HCT116 (cell line): Measurements from ENCODE around the gene PDK1. TPM values are rescaled to one million over a fixed set of nuclear protein-coding genes. Genes with fewer than 3 reads are reported as not detected.

Experiments
- ATAC-seq: fragments of 200-7000 bp; cut with Tn5 transposase; 2 replicates; pipeline ENCODE4 v1.9.1; 2020; ENCODE audit warnings: mild to moderate bottlenecking, moderate library complexity
- BruUV-seq: library from RNA; stranded (reverse); fragments of 400-500 nt; replicated peaks from 2 replicates; lab custom pipeline; 2021; lab: Mats Ljungman, UMichigan
- CTCF ChIA-PET: fragments of 300-600 bp; sonication (Branson Sonifier 250); formaldehyde crosslinking; loops from one replicate; lab custom pipeline; 2021; ENCODE audit warnings: antibody characterized with exemption; lab: Charles Lee
- POLR2A ChIA-PET: fragments of 300-600, 350-600 bp; sonication (Branson Sonifier 250); formaldehyde crosslinking; loops from one replicate; lab custom pipeline; 2021; ENCODE audit warnings: antibody characterized with exemption; lab: Charles Lee
- RAD21 ChIA-PET, 2 experiments: fragments of 300-600 bp; sonication (Branson Sonifier 250); formaldehyde crosslinking; loops; one replicate each; lab custom pipeline; 2023; ENCODE audit warnings: low total read pairs in 2 of 2; ENCODE audit not compliant: uncharacterized antibody in 2 of 2, unreplicated experiment in 2 of 2, low non-redundant PET in 1 of 2; lab: Charles Lee
- DNase-seq: peaks from one replicate; pipeline ENCODE4 v3.0.0-alpha.2; 2010; ENCODE audit warnings: low read depth, low spot score
- H2AFZ ChIP-seq: fragments of 200-600 bp; shearing (Covaris generic), sonication (generic); 2 replicates; pipeline ENCODE4 v1.6.1; 2017; ENCODE audit warnings: low read depth, mixed run types, mixed read lengths, antibody characterized with exemption, low read length; ENCODE audit not compliant: poor library complexity, severe bottlenecking
- H3K27ac ChIP-seq: 2 replicates; pipeline ENCODE4 v1.5.1; 2012; ENCODE audit warnings: low read depth, low read length
- H3K27me3 ChIP-seq: fragments of 200-600 bp; sonication (generic); 2 replicates; pipeline ENCODE4 v1.6.1; 2016; ENCODE audit warnings: mixed run types, low read length, mixed read lengths; ENCODE audit not compliant: insufficient read depth
- H3K36me3 ChIP-seq, 2 experiments: fragments of 200-500 bp in 1 of 2; fragments of 200-600 bp in 1 of 2; sonication (Bioruptor generic) in 1 of 2; sonication (generic) in 1 of 2; 2 replicates each; pipeline versions ENCODE4 v1.5.1 to v1.6.1; 2014 to 2016; ENCODE audit warnings: low read length in 2 of 2, inconsistent platforms in 1 of 2, mixed read lengths in 1 of 2, mixed run types in 1 of 2; ENCODE audit not compliant: insufficient read depth in 2 of 2, control insufficient read depth in 1 of 2
- H3K4me1 ChIP-seq, 2 experiments: fragments of 200-600 bp in 1 of 2; sonication (generic) in 1 of 2; 2 replicates each; pipeline versions ENCODE4 v1.5.1 to v1.6.1; 2012 to 2017; ENCODE audit warnings: low read length in 2 of 2, inconsistent platforms in 1 of 2, mild to moderate bottlenecking in 1 of 2, mixed read lengths in 1 of 2, mixed run types in 1 of 2, moderate library complexity in 1 of 2; ENCODE audit not compliant: insufficient read depth in 2 of 2, control insufficient read depth in 1 of 2
- H3K4me2 ChIP-seq: fragments of 200-600 bp; sonication (generic); 2 replicates; pipeline ENCODE4 v1.6.1; 2017; ENCODE audit warnings: mixed run types, low read length, mixed read lengths
- H3K4me3 ChIP-seq, 2 experiments: fragments of 200-600 bp in 1 of 2; sonication (generic) in 1 of 2; replicated peaks in 1 of 2; 2 replicates each; pipeline ENCODE4 v1.5.1; 2011 to 2016; ENCODE audit warnings: low read length in 2 of 2, control low read depth in 1 of 2, low read depth in 1 of 2, mild to moderate bottlenecking in 1 of 2, mixed read lengths in 1 of 2, mixed run types in 1 of 2
- H3K79me2 ChIP-seq: fragments of 200-600 bp; sonication (generic); 2 replicates; pipeline ENCODE4 v1.6.1; 2017; ENCODE audit warnings: mild to moderate bottlenecking, mixed run types, low read length, moderate library complexity, mixed read lengths; ENCODE audit not compliant: insufficient read depth
- H3K9ac ChIP-seq: fragments of 200-600 bp; sonication (generic); 2 replicates; pipeline ENCODE4 v1.6.1; 2016; ENCODE audit warnings: low read length, mixed read lengths
- H3K9me2 ChIP-seq: fragments of 200-600 bp; sonication (generic), shearing (Covaris generic); 2 replicates; pipeline ENCODE4 v1.6.1; 2017; ENCODE audit warnings: mixed run types, mild to moderate bottlenecking, moderate library complexity; ENCODE audit not compliant: insufficient read depth
- H3K9me3 ChIP-seq, 2 experiments: fragments of 200-500 bp in 1 of 2; fragments of 200-600 bp in 1 of 2; sonication (Bioruptor generic) in 1 of 2; sonication (generic) in 1 of 2; 2 replicates each; pipeline ENCODE4 v1.6.1; 2014 to 2017; ENCODE audit warnings: low read length in 2 of 2, mixed read lengths in 2 of 2, inconsistent platforms in 1 of 2, low read depth in 1 of 2, mild to moderate bottlenecking in 1 of 2, mixed run types in 1 of 2, moderate library complexity in 1 of 2; ENCODE audit not compliant: control insufficient read depth in 1 of 2, insufficient read depth in 1 of 2
- H4K20me1 ChIP-seq: fragments of 200-600 bp; sonication (generic), shearing (Covaris generic); 2 replicates; pipeline ENCODE4 v1.6.1; 2017; ENCODE audit warnings: mixed run types, mild to moderate bottlenecking, moderate library complexity; ENCODE audit not compliant: insufficient read depth
- CEBPB ChIP-seq: IDR thresholded peaks from 2 replicates; pipeline ENCODE4 v1.6.1; 2012; ENCODE audit warnings: low read depth
- ELF1 ChIP-seq: IDR thresholded peaks from 2 replicates; pipeline ENCODE4 v1.6.1; 2012; ENCODE audit warnings: low read depth, borderline replicate concordance
- FOSL1 ChIP-seq: IDR thresholded peaks from 2 replicates; pipeline ENCODE4 v1.6.1; 2012; ENCODE audit warnings: low read depth
- POLR2A ChIP-seq: IDR thresholded peaks from 2 replicates; pipeline ENCODE4 v1.7.0; 2011; ENCODE audit warnings: borderline replicate concordance; ENCODE audit not compliant: insufficient read depth, insufficient read length; ENCODE audit errors: extremely low read depth
- SIN3A ChIP-seq: IDR thresholded peaks from 2 replicates; pipeline ENCODE4 v1.6.1; 2012; ENCODE audit warnings: low read depth
- SP1 ChIP-seq: IDR thresholded peaks from 2 replicates; pipeline ENCODE4 v1.6.1; 2012; ENCODE audit warnings: low read depth
- TCF7L2 ChIP-seq: IDR thresholded peaks from 2 replicates; pipeline ENCODE4 v1.7.0; 2011; ENCODE audit warnings: borderline replicate concordance, inconsistent platforms; ENCODE audit not compliant: insufficient read depth, insufficient read length; ENCODE audit errors: extremely low read depth
- ZNF274 ChIP-seq: fragments of 200-500 bp; sonication (Bioruptor generic); IDR thresholded peaks from 2 replicates; pipeline ENCODE4 v1.6.1; 2014; ENCODE audit warnings: mild to moderate bottlenecking, low read depth, low read length, inconsistent platforms
- intact Hi-C: fragments of 100-400 bp; cut with micrococcal nuclease; formaldehyde crosslinking; loops from 2 replicates; pipeline ENCODE4 v1.10.0; 2022
- total RNA-seq: library from RNA; stranded (reverse); gene quantifications from one replicate; pipeline ENCODE4 v1.2.1, GENCODE V29; 2021; ENCODE audit not compliant: unreplicated experiment

The PDK1 gene
- total RNA-seq, 1 experiment from 2014 or later, result 21.3 TPM

DNA sequence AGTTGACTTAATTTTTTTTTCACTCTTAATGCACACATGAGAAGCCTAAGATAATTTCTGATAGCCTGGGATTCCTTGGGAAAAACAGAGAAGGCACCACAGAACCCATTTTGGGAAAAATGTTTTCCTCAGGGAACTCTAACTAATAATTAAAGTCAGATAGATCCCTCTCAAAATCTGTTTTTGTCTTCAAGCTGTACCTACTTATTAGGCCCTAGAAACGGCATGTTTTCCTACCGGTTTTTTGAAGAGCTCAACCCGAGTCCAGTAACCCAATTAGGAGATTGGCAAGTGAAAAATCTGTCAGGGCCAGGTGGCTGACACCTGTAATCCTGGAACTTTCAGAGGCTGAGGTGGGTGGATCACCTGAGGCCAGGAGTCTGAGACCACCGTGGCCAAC is 16.1 kb upstream of the PDK1 start:
- H3K9me2 ChIP-seq, result no peaks in the 10 kb centered on the region
- POLR2A ChIA-PET, result no interaction called here
- H2AFZ ChIP-seq, result no peak overlapping the region
- RAD21 ChIA-PET, result no interaction called here
- no peaks in the 10 kb centered on the region for H3K27me3 ChIP-seq
- no peak for ATAC-seq
- intact Hi-C loops, result no loop called here
- DNase-seq, result no peak
- CTCF ChIA-PET, result no interaction called here
- no peaks in the 10 kb centered on the region for H3K36me3 ChIP-seq
- no peak overlapping the region for H3K4me3 ChIP-seq
- H3K4me2 ChIP-seq, result no peak overlapping the region
- BruUV-seq, result no TSS peak
- H3K9ac ChIP-seq, result no peak overlapping the region
- no peaks in the 10 kb centered on the region for H3K79me2 ChIP-seq
- H3K27ac ChIP-seq, result no peak overlapping the region
- H3K9me3 ChIP-seq, result peaks cover 4 to 10% of the 10 kb centered on the region in 2 experiments; a peak in 2 of 4 replicates
- TF ChIP-seq TCF7L2, result no peak
- no peak for TF ChIP-seq FOSL1
- no peak for TF ChIP-seq POLR2A
- no peak for TF ChIP-seq ZNF274
- no peaks in the 10 kb centered on the region for H3K4me1 ChIP-seq
- H4K20me1 ChIP-seq, result no peaks in the 10 kb centered on the region

DNA sequence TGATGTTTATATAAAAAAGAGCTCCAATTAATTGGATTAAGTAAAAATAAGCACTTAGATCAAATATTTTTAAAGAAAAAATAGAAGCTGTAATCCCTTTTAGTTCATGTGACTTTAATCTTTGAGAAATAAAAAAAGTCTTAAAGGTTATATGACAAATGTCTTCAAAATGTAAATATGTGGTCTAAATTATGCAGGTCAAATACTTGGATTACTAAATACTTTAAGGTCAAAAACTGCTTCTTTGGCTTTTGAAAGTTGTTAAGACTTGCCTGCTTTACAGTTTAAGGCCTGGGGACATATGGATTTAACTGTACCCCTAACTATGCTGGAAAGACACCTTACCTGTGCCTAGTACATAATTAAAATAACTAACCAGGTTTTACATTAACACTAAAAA is 15.5 kb upstream of the PDK1 start:
- no peaks in the 10 kb centered on the region for H3K79me2 ChIP-seq
- intact Hi-C loops, result no loop called here
- CTCF ChIA-PET, result no interaction called here
- H3K4me1 ChIP-seq, result no peaks in the 10 kb centered on the region
- no peak overlapping the region for H3K27ac ChIP-seq
- H3K9me2 ChIP-seq, result no peaks in the 10 kb centered on the region
- H4K20me1 ChIP-seq, result no peaks in the 10 kb centered on the region
- POLR2A ChIA-PET, result no interaction called here
- no peaks in the 10 kb centered on the region for H3K36me3 ChIP-seq
- BruUV-seq, result no TSS peak
- no peak for DNase-seq
- H3K9ac ChIP-seq, result no peak overlapping the region
- TF ChIP-seq SIN3A (no peak), ELF1 (no peak), CEBPB (no peak), SP1 (no peak)
- no peaks in the 10 kb centered on the region for H3K27me3 ChIP-seq
- H3K4me2 ChIP-seq, result no peak overlapping the region
- RAD21 ChIA-PET, result interaction anchor here in 1 of 2 experiments (0.7 kb wide), 1 partner anchor 78 kb away, joined by 5 read pairs; no protein-coding TSS in a partner anchor
- no peak overlapping the region for H2AFZ ChIP-seq
- H3K4me3 ChIP-seq, result no peak overlapping the region
- H3K9me3 ChIP-seq, result peaks cover 4 to 10% of the 10 kb centered on the region in 2 experiments; a peak in 2 of 4 replicates
- ATAC-seq, result no peak
